Mesendoderm (in vitro differentiated cells): ENCODE measurements around the gene VENTX.
"Not testable (repeated sequence)": the region's sequence is repeated elsewhere in the genome, so short reads cannot be mapped to it uniquely, and the experiment has no call there.

ENCODE experiments used
- DNase-seq: peaks from one replicate; pipeline ENCODE4 v3.0.0; 2013
- H2AK5ac ChIP-seq: 2 replicates; pipeline ENCODE4 v1.6.1; 2013; ENCODE audit warnings: low read length, inconsistent platforms
- H2BK120ac ChIP-seq: 2 replicates; pipeline ENCODE4 v1.6.1; 2013; ENCODE audit warnings: low read depth, mild to moderate bottlenecking, low read length, moderate library complexity, mixed read lengths
- H2BK15ac ChIP-seq: replicated peaks from 2 replicates; pipeline ENCODE4 v1.6.1; 2013; ENCODE audit warnings: low read depth, mild to moderate bottlenecking, moderate library complexity
- H2BK5ac ChIP-seq: 2 replicates; pipeline ENCODE4 v1.6.1; 2013; ENCODE audit warnings: low read length, inconsistent platforms
- H3K18ac ChIP-seq: 2 replicates; pipeline ENCODE4 v1.6.1; 2013; ENCODE audit warnings: mild to moderate bottlenecking, low read length, mixed read lengths
- H3K23ac ChIP-seq: one replicate; pipeline ENCODE4 v1.6.1; 2013; ENCODE audit warnings: low read length
- H3K27ac ChIP-seq: 2 replicates; pipeline ENCODE4 v1.5.1; 2013; ENCODE audit warnings: low read depth, mild to moderate bottlenecking, inconsistent platforms, low read length, moderate library complexity
- H3K27me3 ChIP-seq: 2 replicates; pipeline ENCODE4 v1.6.1; 2013; ENCODE audit warnings: low read length, control low read depth, mild to moderate bottlenecking, inconsistent platforms; ENCODE audit not compliant: insufficient read depth, poor library complexity
- H3K36me3 ChIP-seq: 2 replicates; pipeline ENCODE4 v1.6.1; 2013; ENCODE audit warnings: low read length, inconsistent platforms; ENCODE audit not compliant: control insufficient read depth, insufficient read depth
- H3K4ac ChIP-seq: one replicate; pipeline ENCODE4 v1.6.1; 2013; ENCODE audit warnings: low read depth, mild to moderate bottlenecking, low read length, moderate library complexity
- H3K4me1 ChIP-seq: 2 replicates; pipeline ENCODE4 v1.6.1; 2013; ENCODE audit warnings: low read depth, low read length, inconsistent platforms; ENCODE audit not compliant: control insufficient read depth
- H3K4me2 ChIP-seq: 2 replicates; pipeline ENCODE4 v1.6.1; 2013; ENCODE audit warnings: low read length
- H3K4me3 ChIP-seq: 2 replicates; pipeline ENCODE4 v1.5.1; 2013; ENCODE audit warnings: mild to moderate bottlenecking, low read length
- H3K56ac ChIP-seq: one replicate; pipeline ENCODE4 v1.6.1; 2013; ENCODE audit warnings: low read length
- H3K79me1 ChIP-seq: 2 replicates; pipeline ENCODE4 v1.6.1; 2013; ENCODE audit warnings: low read length, inconsistent platforms
- H3K79me2 ChIP-seq: 2 replicates; pipeline ENCODE4 v1.6.1; 2013; ENCODE audit warnings: mild to moderate bottlenecking, low read length; ENCODE audit not compliant: control insufficient read depth, insufficient read depth
- H3K9ac ChIP-seq: 2 replicates; pipeline ENCODE4 v1.6.1; 2013; ENCODE audit warnings: low read length, inconsistent platforms
- H4K5ac ChIP-seq: one replicate; pipeline ENCODE4 v1.6.1; 2013; ENCODE audit warnings: low read length
- H4K8ac ChIP-seq: one replicate; pipeline ENCODE4 v1.6.1; 2013; ENCODE audit warnings: low read depth, mild to moderate bottlenecking, control low read depth, low read length, moderate library complexity
- WGBS: extraction: QIAGEN DNeasy Blood & Tissue Kit; methylation state at CpG from one replicate; pipeline ENCODE4 v1.1.7; 2013; ENCODE audit warnings: low lambda C conversion rate, missing lambda C conversion rate; ENCODE audit not compliant: insufficient coverage; ENCODE audit errors: extremely low coverage; 5-methylcytosine and 5-hydroxymethylcytosine counted together

The VENTX gene

DNA sequence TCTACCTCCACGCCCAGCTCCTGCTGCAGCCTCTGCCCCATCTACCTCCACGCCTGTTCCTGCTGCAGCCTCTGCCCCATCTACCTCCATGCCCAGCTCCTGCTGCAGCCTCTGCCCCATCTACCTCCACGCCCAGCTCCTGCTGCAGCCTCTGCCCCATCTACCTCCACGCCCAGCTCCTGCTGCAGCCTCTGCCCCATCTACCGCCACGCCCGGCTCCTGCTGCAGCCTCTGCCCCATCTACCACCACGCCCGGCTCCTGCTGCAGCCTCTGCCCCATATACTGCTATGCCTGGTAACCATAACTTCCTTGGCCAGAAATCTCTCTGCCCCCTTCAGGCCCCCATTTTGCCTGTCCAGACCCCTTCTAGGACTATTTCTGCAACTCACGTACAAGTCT lies 27.4 kb downstream of the VENTX start:
- H2BK120ac ChIP-seq, H3K4me2 ChIP-seq, H3K27me3 ChIP-seq: not testable (repeated sequence)

DNA sequence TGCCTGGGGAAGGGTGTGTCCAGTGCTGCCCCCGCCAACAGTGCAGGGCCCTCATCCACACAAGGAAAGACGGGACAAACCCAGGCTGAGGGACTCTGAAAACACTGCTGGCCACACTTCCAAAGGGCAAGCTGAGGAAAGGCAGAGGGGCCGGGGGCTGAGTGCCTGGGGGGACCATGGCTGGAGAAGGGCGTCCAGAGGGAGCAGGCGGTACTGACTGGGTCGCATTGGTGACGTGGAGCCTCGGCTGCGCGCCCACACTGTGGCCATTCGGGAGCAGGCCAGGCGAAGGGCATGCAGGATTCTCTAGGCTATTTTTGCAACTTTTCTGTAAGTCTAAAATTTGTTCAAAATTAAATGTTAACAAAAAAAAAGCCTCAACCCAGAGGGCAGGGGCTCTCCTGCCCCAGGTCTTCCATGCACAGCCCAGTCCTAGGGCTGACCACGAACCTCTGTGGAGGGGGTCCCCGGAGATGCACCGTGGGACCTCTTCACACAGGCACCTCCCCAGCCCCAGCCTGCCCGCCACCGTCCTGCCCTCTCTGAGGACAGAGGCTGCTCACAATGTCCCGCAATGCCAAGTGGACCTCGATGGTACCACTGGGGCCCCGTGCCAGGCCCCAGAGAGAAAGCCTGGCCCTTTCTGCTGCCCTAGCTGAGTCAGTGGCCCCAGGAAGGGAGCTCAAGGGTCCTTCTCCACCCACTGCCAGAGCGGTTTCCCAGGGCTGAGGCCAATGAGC lies 28.6 kb downstream of the VENTX start:
- H3K4me1 ChIP-seq = no peaks in the 10 kb centered on the region
- no peak overlapping the region for H3K27ac ChIP-seq
- H2BK120ac ChIP-seq = no peak overlapping the region
- no peak overlapping the region for H3K18ac ChIP-seq
- H4K8ac ChIP-seq = no peak overlapping the region
- no peak overlapping the region for H3K56ac ChIP-seq
- H3K79me1 ChIP-seq = no peaks in the 10 kb centered on the region
- H4K5ac ChIP-seq = no peak overlapping the region
- H3K27me3 ChIP-seq = no peaks in the 10 kb centered on the region
- no peak overlapping the region for H3K9ac ChIP-seq
- no peak for DNase-seq
- no peaks in the 10 kb centered on the region for H3K79me2 ChIP-seq
- no CpG with 5 or more reads among the region's 21 CpGs for WGBS
- H3K4me2 ChIP-seq = no peak overlapping the region
- H2BK15ac ChIP-seq = no peak overlapping the region
- no peak overlapping the region for H3K23ac ChIP-seq
- H2AK5ac ChIP-seq = no peak overlapping the region
- H2BK5ac ChIP-seq = no peak overlapping the region
- H3K4me3 ChIP-seq = no peak overlapping the region
- no peak overlapping the region for H3K4ac ChIP-seq
- H3K36me3 ChIP-seq = no peaks in the 10 kb centered on the region

More for the DNA sequence above, 27.4 kb downstream of the VENTX start:
- not testable (repeated sequence) for H3K18ac ChIP-seq, DNase-seq, H2AK5ac ChIP-seq, H3K36me3 ChIP-seq, H3K27ac ChIP-seq, H3K4ac ChIP-seq, H3K4me1 ChIP-seq, H2BK5ac ChIP-seq, H2BK15ac ChIP-seq, H3K4me3 ChIP-seq, H3K79me1 ChIP-seq, H3K23ac ChIP-seq, H4K8ac ChIP-seq, H3K79me2 ChIP-seq, H4K5ac ChIP-seq, H3K9ac ChIP-seq, H3K56ac ChIP-seq
- WGBS = no CpG with 5 or more reads among the region's 10 CpGs

GRCh38 chr10:133267293-133267692 lies 29.6 kb downstream of the VENTX start:
- WGBS = no CpG with 5 or more reads among the region's 14 CpGs
- Histone ChIP-seq H4K5ac (no peak overlapping the region), H3K4me1 (no peaks in the 10 kb centered on the region), H3K79me1 (no peaks in the 10 kb centered on the region), H3K4ac (no peak overlapping the region), H2BK15ac (no peak overlapping the region), H4K8ac (no peak overlapping the region), H3K9ac (no peak overlapping the region), H3K4me2 (no peak overlapping the region), H3K18ac (no peak overlapping the region), H3K4me3 (no peak overlapping the region), H2BK5ac (no peak overlapping the region), H3K27ac (no peak overlapping the region), H3K56ac (no peak overlapping the region), H2BK120ac (no peak overlapping the region), H2AK5ac (no peak overlapping the region), H3K79me2 (no peaks in the 10 kb centered on the region), H3K27me3 (no peaks in the 10 kb centered on the region), H3K23ac (no peak overlapping the region), H3K36me3 (no peaks in the 10 kb centered on the region)
- DNase-seq = no peak

GRCh38 chr10:133267829-133268228 lies 30.2 kb downstream of the VENTX start:
- no CpG with 5 or more reads among the region's 22 CpGs for WGBS
- no peak overlapping the region for H3K27ac ChIP-seq
- H3K56ac ChIP-seq = no peak overlapping the region
- H3K4ac ChIP-seq = no peak overlapping the region
- H3K79me1 ChIP-seq = no peaks in the 10 kb centered on the region
- H3K4me3 ChIP-seq = no peak overlapping the region
- H4K8ac ChIP-seq = no peak overlapping the region
- H3K4me2 ChIP-seq = no peak overlapping the region
- no peak overlapping the region for H2AK5ac ChIP-seq
- no peak overlapping the region for H3K18ac ChIP-seq
- H3K79me2 ChIP-seq = no peaks in the 10 kb centered on the region
- H2BK15ac ChIP-seq = no peak overlapping the region
- no peaks in the 10 kb centered on the region for H3K27me3 ChIP-seq
- H4K5ac ChIP-seq = no peak overlapping the region
- no peak overlapping the region for H3K9ac ChIP-seq
- no peak overlapping the region for H2BK120ac ChIP-seq
- DNase-seq = no peak
- no peak overlapping the region for H2BK5ac ChIP-seq
- H3K4me1 ChIP-seq = no peaks in the 10 kb centered on the region
- H3K23ac ChIP-seq = no peak overlapping the region
- H3K36me3 ChIP-seq = no peaks in the 10 kb centered on the region

GRCh38 chr10:133268532-133268931 lies 30.9 kb downstream of the VENTX start:
- Histone ChIP-seq H3K4me2 (no peak overlapping the region), H3K56ac (no peak overlapping the region), H3K23ac (no peak overlapping the region), H3K36me3 (no peaks in the 10 kb centered on the region), H3K4ac (no peak overlapping the region), H3K27me3 (no peaks in the 10 kb centered on the region), H3K79me1 (no peaks in the 10 kb centered on the region), H3K9ac (no peak overlapping the region), H3K79me2 (no peaks in the 10 kb centered on the region), H3K27ac (no peak overlapping the region), H4K8ac (no peak overlapping the region), H2BK120ac (no peak overlapping the region), H3K4me1 (no peaks in the 10 kb centered on the region), H3K4me3 (no peak overlapping the region), H2AK5ac (no peak overlapping the region), H3K18ac (no peak overlapping the region), H2BK5ac (no peak overlapping the region), H2BK15ac (no peak overlapping the region), H4K5ac (no peak overlapping the region)
- no CpG with 5 or more reads among the region's 22 CpGs for WGBS
- no peak for DNase-seq

DNA sequence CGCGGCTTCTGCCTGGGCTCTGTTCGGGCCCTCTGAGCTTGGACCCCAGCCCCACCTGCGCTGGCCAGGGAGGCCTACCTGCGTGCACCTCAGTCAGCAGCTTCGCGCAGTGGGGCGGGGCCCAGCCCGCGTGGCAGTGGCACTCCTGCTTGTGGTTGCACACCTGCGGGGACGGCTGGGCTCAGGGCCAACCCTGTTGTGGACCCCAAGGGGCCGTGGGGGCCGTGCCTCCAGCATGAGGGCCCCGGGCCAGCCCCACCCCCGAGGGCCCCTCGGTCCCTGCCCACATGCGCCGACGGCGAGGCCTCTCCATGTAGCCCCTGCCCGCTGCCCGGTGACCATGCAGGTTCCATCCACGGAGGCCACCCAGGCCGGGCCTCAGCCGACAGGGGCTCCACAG lies 31.7 kb downstream of the VENTX start:
- no peak for DNase-seq
- Histone ChIP-seq H3K9ac (no peak overlapping the region), H3K23ac (no peak overlapping the region), H3K4me1 (no peaks in the 10 kb centered on the region), H2AK5ac (no peak overlapping the region), H3K79me2 (no peaks in the 10 kb centered on the region), H2BK120ac (no peak overlapping the region), H3K18ac (no peak overlapping the region), H2BK5ac (no peak overlapping the region), H2BK15ac (no peak overlapping the region), H3K79me1 (no peaks in the 10 kb centered on the region), H3K4ac (no peak overlapping the region), H3K36me3 (no peaks in the 10 kb centered on the region), H4K5ac (no peak overlapping the region), H3K27me3 (no peaks in the 10 kb centered on the region), H3K4me2 (no peak overlapping the region), H3K4me3 (no peak overlapping the region), H3K27ac (no peak overlapping the region), H4K8ac (no peak overlapping the region), H3K56ac (no peak overlapping the region)
- WGBS = no CpG with 5 or more reads among the region's 26 CpGs
